Liver (tissue), 9 donors: ENCODE measurements around the gene ZC3H18. TPM values are rescaled to one million over a fixed set of nuclear protein-coding genes. Genes with fewer than 3 reads are reported as not detected.

Experiments used
- DNase-seq: peaks from one replicate; pipeline ENCODE4 v3.0.0-alpha.2; 2017; ENCODE audit warnings: low spot score
- H3K27ac ChIP-seq, 2 donors: one replicate each; pipeline ENCODE4 v1.7.0; 2013; ENCODE audit warnings: inconsistent platforms in 2 of 2, low read length in 2 of 2, control low read depth in 1 of 2, low read depth in 1 of 2, mild to moderate bottlenecking in 1 of 2
- H3K27me3 ChIP-seq, 4 donors: one replicate each; pipeline versions ENCODE4 v1.6.1 to v1.7.0; 2013; ENCODE audit warnings: low read length in 3 of 4, inconsistent platforms in 1 of 4, mild to moderate bottlenecking in 1 of 4, moderate library complexity in 1 of 4; ENCODE audit not compliant: control insufficient read depth in 4 of 4, insufficient read depth in 4 of 4
- H3K36me3 ChIP-seq, 4 donors: one replicate each; pipeline versions ENCODE4 v1.6.1 to v1.7.0; 2013; ENCODE audit warnings: low read length in 3 of 4, mild to moderate bottlenecking in 3 of 4, low read depth in 1 of 4, moderate library complexity in 1 of 4; ENCODE audit not compliant: control insufficient read depth in 4 of 4, insufficient read depth in 3 of 4
- H3K4me1 ChIP-seq, 4 donors: one replicate each; pipeline versions ENCODE4 v1.6.1 to v1.7.0; 2013; ENCODE audit warnings: low read length in 3 of 4, mild to moderate bottlenecking in 3 of 4, moderate library complexity in 1 of 4; ENCODE audit not compliant: control insufficient read depth in 4 of 4, insufficient read depth in 4 of 4
- H3K4me3 ChIP-seq, 3 donors: one replicate each; pipeline versions ENCODE4 v1.6.1 to v1.7.0; 2013; ENCODE audit warnings: low read length in 3 of 3, control low read depth in 1 of 3, low read depth in 1 of 3, mild to moderate bottlenecking in 1 of 3
- H3K9ac ChIP-seq, 2 donors: one replicate each; pipeline ENCODE4 v1.7.0; 2013; ENCODE audit warnings: low read length in 2 of 2, mild to moderate bottlenecking in 2 of 2, moderate library complexity in 2 of 2, control low read depth in 1 of 2, low read depth in 1 of 2
- H3K9me3 ChIP-seq, 4 donors: one replicate each; pipeline versions ENCODE4 v1.6.1 to v1.7.0; 2013; ENCODE audit warnings: low read length in 3 of 4; ENCODE audit not compliant: control insufficient read depth in 4 of 4
- ATF3 ChIP-seq: IDR thresholded peaks from 2 replicates; pipeline ENCODE4 v1.6.1; 2016; ENCODE audit warnings: antibody characterized with exemption
- EGR1 ChIP-seq, 2 donors: IDR thresholded peaks; 2 replicates each; pipeline ENCODE4 v1.6.1; 2016 to 2018; ENCODE audit warnings: antibody characterized with exemption in 2 of 2, low read depth in 2 of 2
- FOXA2 ChIP-seq: IDR thresholded peaks from 2 replicates; pipeline ENCODE4 v1.6.1; 2016; ENCODE audit warnings: antibody characterized with exemption
- GABPA ChIP-seq, 2 donors: IDR thresholded peaks in 1 of 2; conservative IDR thresholded peaks in 1 of 2; 2 replicates each; pipeline ENCODE4 v1.6.1; 2016; ENCODE audit warnings: antibody characterized with exemption in 2 of 2, mild to moderate bottlenecking in 1 of 2, moderate library complexity in 1 of 2
- HNF4A ChIP-seq, 2 donors: conservative IDR thresholded peaks; 2 replicates each; pipeline ENCODE4 v1.6.1; 2016; ENCODE audit warnings: antibody characterized with exemption in 2 of 2, mild to moderate bottlenecking in 2 of 2
- HNF4G ChIP-seq: IDR thresholded peaks from 2 replicates; pipeline ENCODE4 v1.6.1; 2016; ENCODE audit warnings: antibody characterized with exemption
- JUND ChIP-seq, 2 donors: IDR thresholded peaks; 2 replicates each; pipeline ENCODE4 v1.6.1; 2016; ENCODE audit warnings: antibody characterized with exemption in 2 of 2
- NR2F2 ChIP-seq: IDR thresholded peaks from 2 replicates; pipeline ENCODE4 v1.6.1; 2016; ENCODE audit warnings: antibody characterized with exemption
- RAD21 ChIP-seq, 2 donors: IDR thresholded peaks; 2 replicates each; pipeline ENCODE4 v1.6.1; 2016; ENCODE audit warnings: antibody characterized with exemption in 2 of 2, mild to moderate bottlenecking in 2 of 2
- REST ChIP-seq: IDR thresholded peaks from 2 replicates; pipeline ENCODE4 v1.6.1; 2016; ENCODE audit warnings: antibody characterized with exemption, mild to moderate bottlenecking
- RXRA ChIP-seq, 2 donors: IDR thresholded peaks; 2 replicates each; pipeline ENCODE4 v1.6.1; 2017 to 2018; ENCODE audit warnings: antibody characterized with exemption in 2 of 2, mild to moderate bottlenecking in 1 of 2
- SP1 ChIP-seq: IDR thresholded peaks from 2 replicates; pipeline ENCODE4 v1.6.1; 2018; ENCODE audit warnings: antibody characterized with exemption, mild to moderate bottlenecking
- TAF1 ChIP-seq: conservative IDR thresholded peaks from 2 replicates; pipeline ENCODE4 v1.6.1; 2016; ENCODE audit warnings: antibody characterized with exemption, mild to moderate bottlenecking
- YY1 ChIP-seq: IDR thresholded peaks from 2 replicates; pipeline ENCODE4 v1.6.1; 2016; ENCODE audit warnings: antibody characterized with exemption, mild to moderate bottlenecking
- WGBS: extraction: QIAGEN DNeasy Blood & Tissue Kit; methylation state at CpG from one replicate; pipeline ENCODE4 v1.1.7; 2013; 5-methylcytosine and 5-hydroxymethylcytosine counted together
- polyA plus RNA-seq, 2 donors: library from polyadenylated mRNA; stranded (reverse) in 1 of 2; unstranded in 1 of 2; fragments of 200-250 nt in 1 of 2; fragments of >200 nt in 1 of 2; fragmentation: Nextera tagmentation in 1 of 2; extraction: Ambion mirVana in 1 of 2; gene quantifications; one replicate each; pipeline versions ENCODE4 v1.2.1 to v1.2.3, GENCODE V29; 2013 to 2015
- total RNA-seq, 2 donors: library from RNA; depleted of rRNA; stranded (reverse); fragments of >200 nt; gene quantifications; one replicate each; pipeline ENCODE4 v1.2.3, GENCODE V29; 2014
- donor health status: healthy.
- donor health status: healthy.
- donor health status: healthy.
- donor health status: healthy.
- donor health status: healthy.

ZC3H18 gene
- total and polyA plus RNA-seq, 4 donors: 10.2 to 10.9 (median 10.5) TPM

GRCh38 chr16:88633684-88634140 is 63.5 kb downstream of the ZC3H18 start:
- H3K9ac ChIP-seq: no peak overlapping the region
- TF ChIP-seq REST (no peak), SP1 (no peak), NR2F2 (no peak)

GRCh38 chr16:88634141-88634993 is 64.2 kb downstream of the ZC3H18 start:
- Histone ChIP-seq H3K4me3 (peak overlapping the region in 1 of 3 donors; percentile 38), H3K9ac (no peak overlapping the region)
- WGBS: 36% methylated on average over 82 of the region's 82 CpGs

More at GRCh38 chr16:88633684-88634140, 63.5 kb downstream of the ZC3H18 start:
- H3K36me3 ChIP-seq: peaks cover 10 to 29% (median 13%) of the 10 kb centered on the region in 4 donors
- no peak overlapping the region for H3K27ac ChIP-seq
- no peaks in the 10 kb centered on the region for H3K27me3 ChIP-seq
- DNase-seq: no peak
- 57% methylated on average over 23 of the region's 23 CpGs for WGBS
- peak overlapping the region in 1 of 3 donors; percentile 38 for H3K4me3 ChIP-seq
- H3K4me1 ChIP-seq: peaks cover 0 to 6% (median 0%) of the 10 kb centered on the region in 4 donors
- H3K9me3 ChIP-seq: no peaks in the 10 kb centered on the region

GRCh38 chr16:88634994-88635670 is 64.9 kb downstream of the ZC3H18 start:
- Histone ChIP-seq H3K9ac (no peak overlapping the region), H3K27ac (no peak overlapping the region), H3K4me3 (peak overlapping the region in 1 of 3 donors; percentile 38)

More at GRCh38 chr16:88634141-88634993, 64.2 kb downstream of the ZC3H18 start:
- Histone ChIP-seq H3K9me3 (no peaks in the 10 kb centered on the region), H3K4me1 (peaks cover 0 to 4% (median 0%) of the 10 kb centered on the region in 4 donors), H3K27ac (no peak overlapping the region), H3K36me3 (peaks cover 10 to 28% (median 13%) of the 10 kb centered on the region in 4 donors), H3K27me3 (peaks cover 0 to 3% (median under 1%) of the 10 kb centered on the region in 4 donors)
- TF ChIP-seq YY1 (no peak), GABPA (IDR thresholded peaks at IDR 0.05 in 1 of 2, conservative IDR thresholded peaks at IDR 0.05 in 1 of 2) (no peak), HNF4A (conservative IDR thresholded peaks at IDR 0.05) (no peak)
- DNase-seq: no peak

More at GRCh38 chr16:88634994-88635670, 64.9 kb downstream of the ZC3H18 start:
- peaks cover 0 to 3% (median under 1%) of the 10 kb centered on the region in 4 donors for H3K27me3 ChIP-seq
- no peaks in the 10 kb centered on the region for H3K9me3 ChIP-seq
- TF ChIP-seq JUND (IDR thresholded peaks at IDR 0.05) (no peak), TAF1 (no peak), RXRA (IDR thresholded peaks at IDR 0.05) (no peak), ATF3 (no peak), EGR1 (IDR thresholded peaks at IDR 0.05; ENCODE audit: low read depth in 2 of 2) (no peak), RAD21 (IDR thresholded peaks at IDR 0.05) (no peak), HNF4A (conservative IDR thresholded peaks at IDR 0.05) (no peak), YY1 (no peak), HNF4G (no peak), FOXA2 (no peak)
- H3K4me1 ChIP-seq: peaks cover 0 to 4% (median 0%) of the 10 kb centered on the region in 4 donors
- peaks cover 4 to 20% (median 10%) of the 10 kb centered on the region in 4 donors for H3K36me3 ChIP-seq
- no peak for DNase-seq
- WGBS: 65% methylated on average over 28 of the region's 28 CpGs
